Spleen (tissue), 11 donors: ENCODE measurements around the gene CELF1. TPM values are rescaled to one million over a fixed set of nuclear protein-coding genes. Genes with fewer than 3 reads are reported as not detected.

ENCODE experiments used
- DNase-seq: peaks from one replicate; pipeline ENCODE4 v3.0.0-alpha.2; 2020
- H3K27ac ChIP-seq, 8 donors: fragments of 200-600 bp; sonication (generic) in 7 of 8; 1 replicate in 4 of 8; 2 replicates in 4 of 8; pipeline versions ENCODE4 v1.5.0 to v1.8.0; 2016 to 2021; ENCODE audit warnings: inconsistent platforms in 4 of 8, mild to moderate bottlenecking in 4 of 8, moderate library complexity in 1 of 8
- H3K27me3 ChIP-seq, 7 donors: fragments of 200-600 bp; sonication (generic) in 6 of 7; replicated peaks in 1 of 7; 1 replicate in 4 of 7; 2 replicates in 3 of 7; pipeline versions ENCODE4 v1.5.0 to v1.8.0; 2016 to 2021; ENCODE audit warnings: inconsistent platforms in 3 of 7, mild to moderate bottlenecking in 1 of 7
- H3K36me3 ChIP-seq, 6 donors: fragments of 200-600 bp; sonication (generic) in 5 of 6; 1 replicate in 4 of 6; 2 replicates in 2 of 6; pipeline versions ENCODE4 v1.5.0 to v1.8.0; 2016 to 2021; ENCODE audit warnings: inconsistent platforms in 2 of 6
- H3K4me1 ChIP-seq, 6 donors: fragments of 200-600 bp; sonication (generic) in 5 of 6; 1 replicate in 3 of 6; 2 replicates in 3 of 6; pipeline versions ENCODE4 v1.5.0 to v1.8.0; 2016 to 2021; ENCODE audit warnings: inconsistent platforms in 3 of 6
- H3K4me3 ChIP-seq, 8 donors: fragments of 200-600 bp; sonication (generic) in 7 of 8; 1 replicate in 4 of 8; 2 replicates in 4 of 8; pipeline versions ENCODE4 v1.5.0 to v1.8.0; 2016 to 2021; ENCODE audit warnings: inconsistent platforms in 4 of 8, mild to moderate bottlenecking in 4 of 8, moderate library complexity in 2 of 8
- H3K9me3 ChIP-seq, 8 donors: fragments of 200-600 bp; sonication (generic) in 7 of 8; 1 replicate in 4 of 8; 2 replicates in 4 of 8; pipeline versions ENCODE4 v1.5.0 to v1.8.0; 2016 to 2021; ENCODE audit warnings: inconsistent platforms in 4 of 8
- POLR2A ChIP-seq, 3 donors: fragments of 450-650 bp; IDR thresholded peaks; one replicate each; pipeline ENCODE4 v1.5.1; 2017; ENCODE audit warnings: antibody characterized with exemption in 3 of 3, mild to moderate bottlenecking in 1 of 3
- POLR2AphosphoS5 ChIP-seq, 3 donors: sonication (generic); formaldehyde crosslinking; IDR thresholded peaks; one replicate each; pipeline ENCODE4 v1.5.1; 2017; ENCODE audit warnings: antibody characterized with exemption in 3 of 3
- WGBS, 5 donors: extraction: QIAGEN DNeasy Blood & Tissue Kit in 3 of 5; methylation state at CpG; one replicate each; pipeline versions ENCODE4 v1.1.5 to v1.1.7; 2013 to 2018; 5-methylcytosine and 5-hydroxymethylcytosine counted together
- intact Hi-C: fragments of 100-400 bp; cut with DNase I; formaldehyde crosslinking; loops from one replicate; pipeline ENCODE4 v1.15.0; 2023; ENCODE audit warnings: low total_unique reads
- polyA plus RNA-seq, 3 donors: library from polyadenylated mRNA; stranded (reverse); fragments of 200-250 nt; gene quantifications; one replicate each; pipeline ENCODE4 v1.2.1, GENCODE V29; 2013
- total RNA-seq, 7 donors: library from RNA; depleted of rRNA in 3 of 7; stranded (reverse); fragments of >200 nt in 3 of 7; fragmentation: NEBNext Ultra II Directional in 4 of 7; extraction: Animal tissue kit (Norgen Biotek cat#: 25700) in 4 of 7; gene quantifications; one replicate each; pipeline versions ENCODE4 v1.1.0 to v1.2.1, GENCODE V29; 2016 to 2021
- TF ChIP-seq, protein P1 (sequence below), 11 experiments: fragments of 200-600 bp in 7 of 11; fragments of 450-650 bp in 4 of 11; sonication (generic) in 4 of 11; IDR thresholded peaks in 8 of 11; conservative IDR thresholded peaks in 3 of 11; 1 replicate in 7 of 11; 2 replicates in 4 of 11; pipeline versions ENCODE4 v1.4.0 to v1.8.0; 2016 to 2021; ENCODE audit warnings: antibody characterized with exemption in 11 of 11, inconsistent platforms in 4 of 11, mild to moderate bottlenecking in 1 of 11
- donor health status: healthy with polysubstance abuse.
- donor health status: DM: no; HTN: no; CAD: no; lungs with moderate emphysema.
- donor health status: DM: no; HTN: no; CAD: no.
- donor health status: Bipolar disorder and iron deficiency.
- donor health status: healthy.
- donor health status: DM: no; HTN: no; CAD: no.
- donor health status: DM: yes; HTN: yes; CAD: no.

The CELF1 gene
- total and polyA plus RNA-seq, 10 donors, result 18.5 to 171 (median 116) TPM

DNA sequence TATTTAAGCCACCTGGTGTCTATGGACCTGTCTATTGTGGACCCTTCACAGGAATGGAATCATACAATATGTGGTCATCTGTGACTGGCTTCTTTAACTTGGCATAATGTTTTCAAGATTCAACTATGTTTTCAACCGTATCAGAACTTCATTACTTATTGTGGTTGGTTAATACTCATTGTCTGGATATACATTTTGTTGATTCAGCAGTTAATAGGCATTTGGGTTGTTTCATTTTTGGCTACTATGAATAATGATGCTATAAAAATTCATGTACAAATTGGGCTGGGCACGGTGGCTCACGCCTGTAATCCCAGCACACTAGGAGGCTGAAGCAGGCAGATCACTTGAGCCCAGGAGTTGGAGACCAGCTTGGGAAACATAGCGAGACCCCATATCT is 101.5 kb downstream of the CELF1 start:
- intact Hi-C loops, result no loop called here
- H3K4me1 ChIP-seq, result peaks cover 0 to 22% (median 10%) of the 10 kb centered on the region in 6 donors
- WGBS, 5 donors, result 89 to 96% (median 93%) methylated on average over 4 of the region's 4 CpGs
- DNase-seq, result no peak
- TF ChIP-seq POLR2AphosphoS5 (IDR thresholded peaks at IDR 0.05), result no peak
- TF ChIP-seq POLR2A (IDR thresholded peaks at IDR 0.05), result no peak
- TF ChIP-seq, protein P1, sequence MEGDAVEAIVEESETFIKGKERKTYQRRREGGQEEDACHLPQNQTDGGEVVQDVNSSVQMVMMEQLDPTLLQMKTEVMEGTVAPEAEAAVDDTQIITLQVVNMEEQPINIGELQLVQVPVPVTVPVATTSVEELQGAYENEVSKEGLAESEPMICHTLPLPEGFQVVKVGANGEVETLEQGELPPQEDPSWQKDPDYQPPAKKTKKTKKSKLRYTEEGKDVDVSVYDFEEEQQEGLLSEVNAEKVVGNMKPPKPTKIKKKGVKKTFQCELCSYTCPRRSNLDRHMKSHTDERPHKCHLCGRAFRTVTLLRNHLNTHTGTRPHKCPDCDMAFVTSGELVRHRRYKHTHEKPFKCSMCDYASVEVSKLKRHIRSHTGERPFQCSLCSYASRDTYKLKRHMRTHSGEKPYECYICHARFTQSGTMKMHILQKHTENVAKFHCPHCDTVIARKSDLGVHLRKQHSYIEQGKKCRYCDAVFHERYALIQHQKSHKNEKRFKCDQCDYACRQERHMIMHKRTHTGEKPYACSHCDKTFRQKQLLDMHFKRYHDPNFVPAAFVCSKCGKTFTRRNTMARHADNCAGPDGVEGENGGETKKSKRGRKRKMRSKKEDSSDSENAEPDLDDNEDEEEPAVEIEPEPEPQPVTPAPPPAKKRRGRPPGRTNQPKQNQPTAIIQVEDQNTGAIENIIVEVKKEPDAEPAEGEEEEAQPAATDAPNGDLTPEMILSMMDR (IDR thresholded peaks at IDR 0.05 in 8 of 11, conservative IDR thresholded peaks at IDR 0.05 in 3 of 11), result no peak
- no peaks in the 10 kb centered on the region for H3K36me3 ChIP-seq
- no peak overlapping the region for H3K27ac ChIP-seq
- no peaks in the 10 kb centered on the region for H3K9me3 ChIP-seq
- H3K4me3 ChIP-seq, result no peak overlapping the region
- no peaks in the 10 kb centered on the region for H3K27me3 ChIP-seq

DNA sequence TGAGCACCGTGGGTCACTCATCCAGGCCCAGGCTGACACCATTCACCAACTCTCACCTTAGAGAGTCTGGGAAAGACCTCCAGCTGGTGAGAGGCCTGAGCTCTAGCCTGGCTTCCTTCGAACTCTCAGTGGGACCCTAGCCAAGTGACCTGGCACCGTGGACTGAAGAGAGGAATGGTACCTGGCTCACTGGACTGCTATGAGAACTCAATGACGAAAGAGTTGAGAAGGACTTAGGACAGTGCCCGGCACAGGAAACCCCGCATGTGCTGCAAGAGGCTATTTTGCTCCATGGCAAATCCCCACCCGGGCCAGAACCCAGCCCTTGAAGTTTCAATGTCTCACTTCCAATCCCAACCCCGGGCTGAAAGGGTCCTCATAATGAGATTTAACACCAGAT is 103.4 kb downstream of the CELF1 start:
- TF ChIP-seq POLR2AphosphoS5 (IDR thresholded peaks at IDR 0.05), result no peak
- TF ChIP-seq, protein P1 (IDR thresholded peaks at IDR 0.05 in 8 of 11, conservative IDR thresholded peaks at IDR 0.05 in 3 of 11), result no peak
- no peak for TF ChIP-seq POLR2A (IDR thresholded peaks at IDR 0.05)
- no peaks in the 10 kb centered on the region for H3K27me3 ChIP-seq
- no peak for DNase-seq
- H3K36me3 ChIP-seq, result no peaks in the 10 kb centered on the region
- H3K4me3 ChIP-seq, result no peak overlapping the region
- peaks cover 0 to 22% (median 9%) of the 10 kb centered on the region in 6 donors for H3K4me1 ChIP-seq
- H3K27ac ChIP-seq, result no peak overlapping the region
- no peaks in the 10 kb centered on the region for H3K9me3 ChIP-seq
- 68 to 78% (median 75%) methylated on average over 8 of the region's 8 CpGs for WGBS, 5 donors
- intact Hi-C loops, result no loop called here

DNA sequence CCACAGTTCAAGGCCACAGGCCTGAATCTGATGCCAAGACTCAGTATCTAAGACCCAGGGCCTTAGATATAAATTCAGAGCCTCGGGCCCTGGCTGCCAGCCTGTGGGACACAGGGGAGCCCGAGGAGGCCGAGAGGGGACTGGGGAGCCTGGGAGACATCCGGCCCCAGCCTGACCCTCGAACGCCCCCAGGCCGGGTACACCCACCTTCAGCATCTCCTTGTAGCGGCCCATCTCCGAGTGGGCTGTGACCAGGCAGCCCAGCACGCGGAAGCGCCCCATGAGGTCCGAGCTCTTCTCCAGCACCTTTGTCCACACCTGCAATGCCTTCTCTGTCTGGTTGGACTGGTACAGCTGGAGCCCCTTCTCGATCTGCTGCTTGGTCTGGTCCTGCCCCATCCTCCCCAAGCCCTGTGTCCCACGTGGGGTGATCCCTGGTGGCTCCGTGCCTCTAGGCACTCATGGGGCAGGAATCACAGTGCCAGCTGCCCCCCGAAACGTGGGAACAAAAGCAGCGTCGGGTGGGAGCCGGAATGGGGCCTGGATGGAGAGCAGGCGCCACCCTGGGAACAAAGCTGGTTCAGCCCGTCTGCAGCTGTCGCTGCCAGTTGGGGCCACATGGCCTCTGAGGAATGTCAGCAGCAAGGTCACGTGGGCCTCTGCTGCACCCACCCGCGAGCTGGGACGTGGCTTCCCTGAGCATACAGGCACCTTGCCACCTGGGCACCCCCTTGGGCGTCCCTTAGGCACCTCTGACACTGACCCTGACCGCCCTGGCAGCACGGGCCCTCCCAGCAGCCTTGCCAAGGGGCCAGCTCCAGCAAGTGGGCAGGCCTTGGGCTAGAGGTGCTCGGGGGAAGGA is 104.1 kb downstream of the CELF1 start, which contains the start of gene RAPSN:
Gene RAPSN, minus strand, starts transcription at position 571 of the 862 bp plus-strand sequence. Its CDS starts 172 bp downstream, at position 399.
- H3K9me3 ChIP-seq, result no peaks in the 10 kb centered on the region
- intact Hi-C loops, result no loop called here
- no peaks in the 10 kb centered on the region for H3K36me3 ChIP-seq
- H3K4me1 ChIP-seq, result peaks cover 0 to 15% (median 6%) of the 10 kb centered on the region in 6 donors
- WGBS, 5 donors, result 89 to 94% (median 91%) methylated on average over 16 to 32 of the region's 32 CpGs
- H3K27ac ChIP-seq, result no peak within 1 kb of the TSS
- no peak for DNase-seq
- no peaks in the 10 kb centered on the region for H3K27me3 ChIP-seq
- no peak within 1 kb of the TSS for H3K4me3 ChIP-seq
- TF ChIP-seq, protein P1 (IDR thresholded peaks at IDR 0.05 in 8 of 11, conservative IDR thresholded peaks at IDR 0.05 in 3 of 11), result no peak
- TF ChIP-seq POLR2AphosphoS5 (IDR thresholded peaks at IDR 0.05), result peak in 1 of 3 donors; percentile 49

DNA sequence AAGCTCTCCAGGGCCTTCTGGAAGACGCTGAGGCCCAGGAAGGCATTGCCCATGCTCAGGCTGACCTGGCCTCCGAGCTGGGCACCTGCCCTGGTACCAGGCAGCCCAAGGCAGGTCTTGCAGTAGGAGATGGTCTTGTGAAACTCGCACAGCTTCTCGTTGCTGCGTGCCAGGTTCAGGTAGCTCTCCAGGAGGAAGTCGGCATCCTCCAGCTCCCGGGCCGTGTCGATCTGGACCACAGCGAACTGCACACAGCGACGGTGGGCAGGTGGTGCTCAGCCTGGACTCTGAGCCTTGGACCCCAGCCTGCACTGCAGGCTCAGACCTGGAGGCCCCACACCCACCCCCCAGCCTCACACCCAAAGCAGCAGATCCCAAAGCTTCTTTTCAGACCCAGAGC is 105.0 kb downstream of the CELF1 start:
- H3K9me3 ChIP-seq, result no peaks in the 10 kb centered on the region
- no peak overlapping the region for H3K4me3 ChIP-seq
- no peak overlapping the region for H3K27ac ChIP-seq
- 83 to 92% (median 87%) methylated on average over 4 to 12 of the region's 12 CpGs for WGBS, 5 donors
- H3K4me1 ChIP-seq, result peaks cover 0 to 14% (median 6%) of the 10 kb centered on the region in 6 donors
- H3K36me3 ChIP-seq, result no peaks in the 10 kb centered on the region
- no peak for TF ChIP-seq POLR2A (IDR thresholded peaks at IDR 0.05)
- TF ChIP-seq, protein P1 (IDR thresholded peaks at IDR 0.05 in 8 of 11, conservative IDR thresholded peaks at IDR 0.05 in 3 of 11), result no peak
- peak in 1 of 3 donors; percentile 25 for TF ChIP-seq POLR2AphosphoS5 (IDR thresholded peaks at IDR 0.05)
- no peak for DNase-seq
- H3K27me3 ChIP-seq, result no peaks in the 10 kb centered on the region
- intact Hi-C loops, result no loop called here
